ENCODE data around the gene CEP44.
"Not testable (repeated sequence)": the region's sequence is repeated elsewhere in the genome, so short reads cannot be mapped to it uniquely, and the experiment has no call there.

The CEP44 gene

GRCh38 chr4:174352061-174352819 is 68.5 kb downstream of the CEP44 start:
- no peak overlapping the region for H3K4me3 ChIP-seq (ENCODE audit: low read depth, low read length)
- no peak for TF ChIP-seq CTCF (IDR thresholded peaks at IDR 0.05; ENCODE audit: borderline replicate concordance, insufficient read depth, low read depth, low read length)

GRCh38 chr4:174357321-174357720 is 73.6 kb downstream of the CEP44 start:
- TF ChIP-seq CTCF (IDR thresholded peaks at IDR 0.05; ENCODE audit: borderline replicate concordance, insufficient read depth, low read depth, low read length) = no peak
- H3K4me3 ChIP-seq (ENCODE audit: low read depth, low read length) = no peak overlapping the region

- TF ChIP-seq CTCF (IDR thresholded peaks at IDR 0.05; ENCODE audit: borderline replicate concordance, insufficient read depth, low read depth, low read length) = no peak
- H3K4me3 ChIP-seq (ENCODE audit: low read depth, low read length) = no peak overlapping the region
Observed at GRCh38 chr4:174358410-174358809, 74.7 kb downstream of the CEP44 start.

- TF ChIP-seq CTCF (IDR thresholded peaks at IDR 0.05; ENCODE audit: borderline replicate concordance, insufficient read depth, low read depth, low read length) = no peak
- no peak overlapping the region for H3K4me3 ChIP-seq (ENCODE audit: low read depth, low read length)
Observed at GRCh38 chr4:174358829-174359228, 75.1 kb downstream of the CEP44 start.

GRCh38 chr4:174362340-174362739 is 78.6 kb downstream of the CEP44 start:
- TF ChIP-seq CTCF (IDR thresholded peaks at IDR 0.05; ENCODE audit: borderline replicate concordance, insufficient read depth, low read depth, low read length) = no peak
- no peak overlapping the region for H3K4me3 ChIP-seq (ENCODE audit: low read depth, low read length)

GRCh38 chr4:174363782-174364181 is 80.1 kb downstream of the CEP44 start:
- H3K4me3 ChIP-seq (ENCODE audit: low read depth, low read length) = not testable (repeated sequence)

- no peak overlapping the region for H3K4me3 ChIP-seq (ENCODE audit: low read depth, low read length)
- TF ChIP-seq CTCF (IDR thresholded peaks at IDR 0.05; ENCODE audit: borderline replicate concordance, insufficient read depth, low read depth, low read length) = no peak
Observed at GRCh38 chr4:174365018-174365587, 81.4 kb downstream of the CEP44 start.
